HG03460 (cell line): ENCODE results near the gene WFIKKN1.

ENCODE experiments used
- ATAC-seq: cut with Tn5 transposase; IDR thresholded peaks from one replicate; pipeline ENCODE4 v1.9.1; 2021; ENCODE audit not compliant: unreplicated experiment

Gene WFIKKN1

DNA sequence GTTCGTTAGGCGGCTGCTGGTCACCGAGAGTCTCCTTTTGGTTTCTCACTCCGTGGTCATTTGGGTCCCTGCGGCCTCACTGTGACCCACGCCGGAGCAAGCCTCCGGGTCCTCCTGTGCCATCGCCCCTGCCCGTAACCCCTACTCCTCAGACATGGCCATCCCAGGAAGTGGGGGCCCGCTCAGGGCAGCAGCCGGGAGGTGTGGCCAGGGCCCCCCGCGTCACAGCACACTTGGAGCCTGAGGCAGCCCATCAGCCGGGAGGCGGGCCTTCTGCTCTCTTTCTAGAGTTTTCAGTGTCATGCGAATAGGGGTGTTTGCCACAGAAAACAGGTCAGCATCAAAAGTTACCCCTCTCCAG, 7.9 kb upstream of the WFIKKN1 start:
- no peak for ATAC-seq

DNA sequence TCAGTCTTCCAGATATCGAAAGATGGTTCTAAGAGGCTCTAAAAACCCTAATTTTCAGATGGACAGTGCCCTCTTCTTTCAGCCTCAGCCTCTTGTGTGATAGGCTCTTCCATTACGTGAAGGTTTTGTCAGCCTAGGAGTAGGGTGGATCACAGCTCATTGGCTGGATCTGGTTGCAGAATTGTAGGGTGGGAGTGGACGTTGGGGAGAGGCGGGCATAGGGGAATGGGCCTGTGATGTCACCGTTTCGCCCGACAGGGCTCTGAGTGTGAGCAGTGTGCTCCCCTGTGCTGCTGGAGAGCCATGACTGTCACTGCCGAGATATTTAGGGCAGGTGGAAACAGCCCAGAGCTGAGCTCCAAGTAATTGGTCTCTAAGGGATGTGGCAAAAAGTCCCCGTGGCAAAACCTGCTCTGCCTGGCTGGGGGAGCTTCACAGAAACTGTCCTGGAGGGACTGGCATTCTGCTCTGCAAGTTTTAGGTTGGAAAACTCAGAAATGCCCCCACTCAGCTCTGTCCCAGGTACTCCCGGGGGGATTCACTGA, 6.2 kb upstream of the WFIKKN1 start:
- no peak for ATAC-seq

DNA sequence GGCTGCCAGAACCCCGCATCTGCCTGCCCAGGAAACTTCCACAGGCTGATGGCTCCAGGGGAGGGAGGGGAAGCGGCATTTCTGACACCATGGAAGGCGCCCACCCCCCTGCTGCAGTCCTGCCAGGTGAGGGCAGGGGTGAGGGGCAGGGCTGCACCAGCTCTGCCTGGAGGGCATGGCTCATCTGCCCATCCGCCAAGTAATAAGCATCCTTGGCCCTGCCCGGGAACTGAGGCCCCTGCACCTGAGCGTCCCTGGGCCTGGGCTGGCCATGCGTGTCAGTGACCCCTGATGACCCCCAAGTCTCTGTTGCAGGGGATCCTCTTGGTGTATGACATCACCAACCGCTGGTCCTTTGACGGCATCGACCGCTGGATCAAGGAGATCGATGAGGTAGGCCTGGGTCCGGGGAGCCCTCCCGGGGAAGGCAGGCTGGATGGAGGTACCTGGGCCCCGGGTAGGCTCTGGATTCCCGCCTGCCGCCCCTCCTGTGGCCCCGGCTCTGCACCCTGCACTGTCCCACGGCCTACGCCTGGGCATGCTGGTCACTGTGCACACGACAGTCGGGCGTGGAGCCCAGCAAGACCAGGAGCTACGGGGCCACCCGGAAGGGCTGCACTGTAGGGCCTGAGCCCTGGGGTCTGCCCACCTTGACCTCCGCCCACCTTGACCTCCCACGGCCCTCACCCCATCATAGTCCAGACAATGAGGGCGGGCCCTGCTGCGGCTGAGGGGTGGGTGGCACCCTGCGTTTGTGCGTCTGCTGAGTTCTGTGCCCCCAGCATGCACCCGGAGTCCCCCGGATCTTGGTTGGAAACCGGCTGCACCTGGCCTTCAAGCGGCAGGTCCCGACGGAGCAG, 5.4 kb upstream of the WFIKKN1 start:
- no peak for ATAC-seq

GRCh38 chr16:625977-626765, 4.6 kb upstream of the WFIKKN1 start:
- no peak for ATAC-seq

GRCh38 chr16:626787-627453, 3.9 kb upstream of the WFIKKN1 start:
- no peak for ATAC-seq

DNA sequence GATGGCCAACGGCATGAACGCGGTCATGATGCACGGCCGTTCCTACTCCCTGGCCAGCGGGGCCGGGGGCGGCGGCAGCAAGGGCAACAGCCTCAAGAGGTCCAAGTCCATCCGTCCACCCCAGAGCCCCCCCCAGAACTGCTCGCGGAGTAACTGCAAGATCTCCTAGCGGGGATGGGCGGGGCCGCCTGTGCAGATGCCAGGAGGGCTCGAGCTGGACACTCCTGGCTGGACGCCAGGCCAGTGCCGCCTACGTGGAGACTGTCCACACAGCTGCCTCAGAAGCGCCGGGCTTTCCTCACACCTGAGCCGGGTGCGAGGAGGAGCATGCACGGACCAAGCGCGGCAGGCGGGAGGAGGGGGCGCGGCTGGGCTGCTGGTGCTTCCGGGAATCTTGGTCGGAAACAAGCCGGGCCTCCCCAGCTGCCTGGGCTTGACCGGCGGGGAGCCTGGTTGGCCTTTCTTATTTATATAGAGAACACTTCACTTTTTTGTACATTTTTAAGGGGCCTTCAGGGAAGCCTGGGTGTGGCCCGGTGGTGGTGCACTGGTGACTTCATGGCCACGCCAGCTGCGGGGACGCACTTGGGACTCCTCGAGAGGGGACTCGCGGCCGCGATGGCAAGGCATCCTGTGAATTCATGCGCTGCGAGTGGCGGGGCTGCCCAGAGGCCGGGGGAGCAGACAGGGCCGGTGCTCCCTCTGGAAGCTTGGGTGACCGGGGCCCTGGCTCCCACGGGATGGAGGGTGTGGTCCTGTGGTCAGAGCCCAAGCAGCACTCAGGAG, 3.1 kb upstream of the WFIKKN1 start:
- ATAC-seq = no peak

GRCh38 chr16:628321-629061, 2.3 kb upstream of the WFIKKN1 start:
- ATAC-seq = no peak

DNA sequence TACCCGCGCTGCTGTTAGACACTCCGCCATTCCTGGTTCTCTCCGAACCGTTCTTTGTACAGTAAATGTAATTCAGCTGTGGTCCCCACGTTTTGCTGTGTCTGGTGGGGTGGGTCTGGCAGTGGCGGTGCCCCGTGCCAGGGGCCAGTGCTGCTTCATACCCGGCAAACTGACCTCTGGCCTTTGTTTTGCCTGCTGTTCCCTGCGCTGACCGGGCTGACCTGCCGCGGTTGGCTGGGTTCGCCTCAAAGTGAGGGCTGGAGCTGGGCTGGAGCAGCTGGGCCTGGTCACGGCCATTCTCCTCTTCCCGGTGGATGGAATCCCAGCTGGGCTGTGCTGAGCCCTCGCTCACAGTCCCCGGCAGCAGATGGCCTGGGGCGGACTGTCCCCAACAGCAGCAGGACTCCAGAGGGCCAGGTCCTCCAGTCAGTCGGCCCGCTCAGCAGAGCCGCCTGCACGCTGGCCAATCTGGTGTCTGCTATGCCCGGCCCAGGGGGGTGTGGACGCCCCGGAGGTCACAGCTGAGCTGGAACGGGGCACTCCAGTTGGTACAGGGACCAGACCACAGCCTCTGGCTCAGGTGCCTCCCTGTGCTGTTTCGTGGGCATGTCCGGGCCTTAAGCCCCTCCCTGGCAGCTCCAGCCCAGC, 1.5 kb upstream of the WFIKKN1 start:
- no peak for ATAC-seq

GRCh38 chr16:629833-630248, 944 bp upstream of the WFIKKN1 start:
- ATAC-seq = no peak

DNA sequence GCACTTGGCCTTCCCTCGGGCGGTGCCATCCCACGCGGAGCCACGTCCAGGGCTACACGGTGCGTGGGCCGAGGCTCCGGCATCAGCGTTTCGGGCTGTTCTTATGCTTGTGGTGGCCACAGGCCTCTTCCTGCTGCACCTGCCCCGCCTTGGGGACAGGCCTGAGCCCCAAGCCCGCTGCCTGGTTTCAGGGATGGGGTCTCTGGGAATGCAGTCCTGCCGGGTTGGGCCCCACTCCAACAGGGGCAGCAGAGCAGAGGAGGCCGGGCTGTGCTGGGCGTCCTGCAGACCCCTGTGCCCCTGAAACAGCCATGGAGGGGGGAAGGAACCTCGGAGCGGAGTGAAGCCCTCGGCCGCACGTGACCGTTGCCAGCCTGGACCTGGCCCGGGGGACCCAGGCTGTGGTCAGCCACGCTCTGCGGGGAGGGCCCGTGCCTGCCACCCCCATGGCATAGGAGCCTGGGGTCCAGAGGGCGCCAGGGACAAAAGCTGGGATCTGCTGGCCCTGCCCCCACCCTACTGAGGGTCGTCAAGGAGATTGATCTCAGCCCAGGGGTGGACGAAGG, 453 bp upstream of the WFIKKN1 start:
- no peak for ATAC-seq

DNA sequence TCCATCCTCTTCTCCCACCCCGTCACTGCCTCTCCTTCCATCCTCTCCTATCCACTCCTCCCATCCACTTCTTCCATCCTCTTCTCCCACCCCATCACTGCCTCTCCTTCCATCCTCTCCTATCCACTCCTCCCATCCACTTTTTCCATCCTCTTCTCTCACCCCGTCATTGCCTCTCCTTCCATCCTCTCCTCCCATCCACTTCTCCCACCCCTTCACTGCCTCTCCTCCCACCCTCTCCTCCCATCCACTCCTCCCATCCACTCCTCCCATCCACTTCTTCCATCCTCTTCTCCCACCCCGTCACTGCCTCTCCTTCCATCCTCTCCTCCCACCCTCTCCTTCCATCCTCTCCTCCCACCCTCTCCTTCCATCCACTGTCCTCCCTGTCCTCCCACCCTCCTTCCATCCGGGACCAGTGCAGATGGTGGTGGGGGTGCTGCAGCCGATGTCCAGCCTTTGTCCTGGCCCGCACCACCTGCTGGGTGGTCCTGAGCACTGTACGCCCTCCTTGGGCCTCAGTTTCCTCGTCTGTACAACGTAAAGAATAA, 1.1 kb downstream of the WFIKKN1 start:
- ATAC-seq = no peak

DNA sequence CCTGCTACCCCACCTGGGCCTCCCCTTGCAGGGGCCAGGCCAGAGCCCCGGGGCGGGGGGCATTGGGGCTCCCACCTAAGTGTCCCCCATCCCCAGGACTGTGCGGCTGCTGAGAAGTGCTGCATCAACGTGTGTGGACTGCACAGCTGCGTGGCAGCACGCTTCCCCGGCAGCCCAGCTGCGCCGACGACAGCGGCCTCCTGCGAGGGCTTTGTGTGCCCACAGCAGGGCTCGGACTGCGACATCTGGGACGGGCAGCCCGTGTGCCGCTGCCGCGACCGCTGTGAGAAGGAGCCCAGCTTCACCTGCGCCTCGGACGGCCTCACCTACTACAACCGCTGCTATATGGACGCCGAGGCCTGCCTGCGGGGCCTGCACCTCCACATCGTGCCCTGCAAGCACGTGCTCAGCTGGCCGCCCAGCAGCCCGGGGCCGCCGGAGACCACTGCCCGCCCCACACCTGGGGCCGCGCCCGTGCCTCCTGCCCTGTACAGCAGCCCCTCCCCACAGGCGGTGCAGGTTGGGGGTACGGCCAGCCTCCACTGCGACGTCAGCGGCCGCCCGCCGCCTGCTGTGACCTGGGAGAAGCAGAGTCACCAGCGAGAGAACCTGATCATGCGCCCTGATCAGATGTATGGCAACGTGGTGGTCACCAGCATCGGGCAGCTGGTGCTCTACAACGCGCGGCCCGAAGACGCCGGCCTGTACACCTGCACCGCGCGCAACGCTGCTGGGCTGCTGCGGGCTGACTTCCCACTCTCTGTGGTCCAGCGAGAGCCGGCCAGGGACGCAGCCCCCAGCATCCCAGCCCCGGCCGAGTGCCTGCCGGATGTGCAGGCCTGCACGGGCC, 1.9 kb downstream of the WFIKKN1 start:
- no peak for ATAC-seq

- no peak for ATAC-seq
Observed at GRCh38 chr16:633336-634050, 2.7 kb downstream of the WFIKKN1 start.

DNA sequence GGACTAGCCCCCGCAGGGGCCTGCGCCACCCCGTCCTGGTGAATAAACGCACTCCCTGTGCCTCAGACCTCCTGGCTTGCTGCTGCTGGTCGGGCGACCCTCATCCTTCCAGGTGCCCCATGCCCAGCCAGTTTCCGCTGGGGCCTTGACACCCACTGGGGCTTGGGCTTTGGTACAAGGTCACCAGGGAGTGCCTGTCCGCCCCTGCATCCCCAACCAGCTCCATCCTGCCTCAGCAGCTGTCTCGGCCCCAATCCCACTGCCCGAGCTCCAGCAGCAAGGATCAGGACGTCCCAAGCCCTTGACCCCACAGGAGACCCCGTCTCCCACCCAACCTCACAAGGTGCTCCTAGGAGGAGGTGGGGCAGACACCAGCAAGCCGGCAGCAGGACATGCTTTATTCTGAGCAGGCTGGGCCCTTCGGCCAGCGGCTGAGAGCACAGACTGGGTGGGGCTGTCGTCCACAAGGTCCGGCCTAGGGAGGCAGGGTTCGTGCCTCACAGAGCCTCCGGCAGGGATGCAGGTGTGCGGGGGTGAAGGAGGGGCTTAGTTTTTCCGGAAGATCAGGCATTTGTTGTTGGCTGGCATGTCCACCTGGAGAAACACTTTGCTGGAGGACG, 3.4 kb downstream of the WFIKKN1 start:
- ATAC-seq = no peak

- no peak for ATAC-seq
Observed at GRCh38 chr16:634996-635395, 4.2 kb downstream of the WFIKKN1 start.

GRCh38 chr16:635573-636205, 4.9 kb downstream of the WFIKKN1 start:
- ATAC-seq = no peak
